ENCODE data around the gene MEIOB.
"Not testable (repeated sequence)": the region's sequence is repeated elsewhere in the genome, so short reads cannot be mapped to it uniquely, and the experiment has no call there.

Gene MEIOB

GRCh38 chr16:1881172-1881571, 9.2 kb upstream of the MEIOB start:
- H3K27ac ChIP-seq (ENCODE audit: extremely low read depth, low read depth, low read length); H3K4me3 ChIP-seq (ENCODE audit: low read depth, low read length); H3K4me1 ChIP-seq (ENCODE audit: control insufficient read depth, insufficient read depth, low read length); POLR2A ChIA-PET; H3K9me3 ChIP-seq (ENCODE audit: control insufficient read depth, insufficient read depth, low read depth, low read length); H3K36me3 ChIP-seq (ENCODE audit: control insufficient read depth in 2 of 2, insufficient read depth in 1 of 2, low read length in 2 of 2); CTCF ChIA-PET: not testable (repeated sequence)
- 0 out of 2 replicates have a peak, but pooled peaks have one; percentile 50 for TF ChIP-seq ZNF664 (tag by site-specific recombination; IDR thresholded peaks at IDR 0.05)

DNA sequence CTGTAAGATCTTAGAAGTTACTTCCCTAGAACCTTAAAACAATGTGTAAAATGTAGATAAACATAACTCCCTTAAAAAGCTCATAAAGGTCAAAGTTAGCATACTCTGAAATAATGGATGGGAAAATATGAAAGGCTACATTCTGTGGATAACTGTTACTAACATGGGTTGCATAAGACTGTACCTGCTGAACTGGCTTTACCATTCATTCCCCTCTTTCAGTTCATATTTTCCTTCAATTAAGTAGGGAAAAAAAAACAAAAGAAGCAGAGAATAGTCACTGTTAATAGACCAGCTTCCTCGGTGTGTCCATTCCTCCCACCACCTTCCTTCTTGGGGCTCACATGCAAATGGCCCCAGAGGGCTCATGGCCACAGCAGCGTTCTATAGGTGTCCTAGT, 7.5 kb upstream of the MEIOB start:
- no peak for TF ChIP-seq HOXC10 (CRISPR knock-in tag; IDR thresholded peaks at IDR 0.05)
- TF ChIP-seq ZNF174 (tag by site-specific recombination; IDR thresholded peaks at IDR 0.05) = no peak
- TF ChIP-seq ZNF16 (tag by site-specific recombination; IDR thresholded peaks at IDR 0.05; ENCODE audit: low read depth) = no peak
- TF ChIP-seq ZNF23 (tag by site-specific recombination; IDR thresholded peaks at IDR 0.05; ENCODE audit: borderline replicate concordance) = no peak
- no peak for TF ChIP-seq ZFP3 (tag by site-specific recombination; IDR thresholded peaks at IDR 0.05; ENCODE audit: low read depth)
- TF ChIP-seq ZNF140 (tag by site-specific recombination; IDR thresholded peaks at IDR 0.05) = no peak
- TF ChIP-seq REST (tag by site-specific recombination; IDR thresholded peaks at IDR 0.05) = no peak
- TF ChIP-seq PRDM10 (tag by site-specific recombination; IDR thresholded peaks at IDR 0.05) = no peak
- TF ChIP-seq ZNF560 (tag by site-specific recombination; IDR thresholded peaks at IDR 0.05; ENCODE audit: borderline replicate concordance) = no peak
- TF ChIP-seq ZFP69B (tag by site-specific recombination; IDR thresholded peaks at IDR 0.05) = no peak
- TF ChIP-seq ZNF48 (tag by site-specific recombination; IDR thresholded peaks at IDR 0.05) = no peak
- no peak for TF ChIP-seq ZBTB10 (tag by site-specific recombination; IDR thresholded peaks at IDR 0.05)
- no peak for TF ChIP-seq ZNF658 (tag by site-specific recombination; IDR thresholded peaks at IDR 0.05)
- no peak for TF ChIP-seq ZNF701 (tag by site-specific recombination; IDR thresholded peaks at IDR 0.05)
- TF ChIP-seq, protein P1, sequence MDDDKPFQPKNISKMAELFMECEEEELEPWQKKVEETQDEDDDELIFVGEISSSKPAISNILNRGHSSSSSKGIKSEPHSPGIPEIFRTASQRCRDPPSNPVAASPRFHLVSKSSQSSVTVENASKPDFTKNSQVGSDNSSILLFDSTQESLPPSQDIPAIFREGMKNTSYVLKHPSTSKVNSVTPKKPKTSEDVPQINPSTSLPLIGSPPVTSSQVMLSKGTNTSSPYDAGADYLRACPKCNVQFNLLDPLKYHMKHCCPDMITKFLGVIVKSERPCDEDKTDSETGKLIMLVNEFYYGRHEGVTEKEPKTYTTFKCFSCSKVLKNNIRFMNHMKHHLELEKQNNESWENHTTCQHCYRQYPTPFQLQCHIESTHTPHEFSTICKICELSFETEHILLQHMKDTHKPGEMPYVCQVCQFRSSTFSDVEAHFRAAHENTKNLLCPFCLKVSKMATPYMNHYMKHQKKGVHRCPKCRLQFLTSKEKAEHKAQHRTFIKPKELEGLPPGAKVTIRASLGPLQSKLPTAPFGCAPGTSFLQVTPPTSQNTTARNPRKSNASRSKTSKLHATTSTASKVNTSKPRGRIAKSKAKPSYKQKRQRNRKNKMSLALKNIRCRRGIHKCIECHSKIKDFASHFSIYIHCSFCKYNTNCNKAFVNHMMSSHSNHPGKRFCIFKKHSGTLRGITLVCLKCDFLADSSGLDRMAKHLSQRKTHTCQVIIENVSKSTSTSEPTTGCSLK (tag by site-specific recombination; IDR thresholded peaks at IDR 0.05) = no peak
- TF ChIP-seq ZNF426 (tag by site-specific recombination; IDR thresholded peaks at IDR 0.05) = no peak
- TF ChIP-seq ZNF292 (tag by site-specific recombination; IDR thresholded peaks at IDR 0.05; ENCODE audit: borderline replicate concordance, low read depth) = no peak
- ChIA-PET POLR2A (interaction anchor here (1.1 kb wide), 2 partner anchors 11 to 85 kb away, joined by 3 read pairs; partner anchors contain the start of gene RPS2), CTCF (interaction anchor here (0.5 to 2.3 kb wide), 4 partner anchors 8 to 49 kb away, joined by 3 to 11 read pairs (median 3); no protein-coding TSS in a partner anchor)
- H3K27ac ChIP-seq (ENCODE audit: extremely low read depth, low read depth, low read length) = no peak overlapping the region
- no peaks in the 10 kb centered on the region for H3K4me1 ChIP-seq (ENCODE audit: control insufficient read depth, insufficient read depth, low read length)
- no peaks in the 10 kb centered on the region for H3K36me3 ChIP-seq (ENCODE audit: control insufficient read depth in 2 of 2, insufficient read depth in 1 of 2, low read length in 2 of 2)
- no peaks in the 10 kb centered on the region for H3K9me3 ChIP-seq (ENCODE audit: control insufficient read depth, insufficient read depth, low read depth, low read length)
- H3K4me3 ChIP-seq (ENCODE audit: low read depth, low read length) = no peak overlapping the region
